Peyer's patch (tissue), 4 donors: ENCODE results near the gene FANCI. TPM values are rescaled to one million over a fixed set of nuclear protein-coding genes. Genes with fewer than 3 reads are reported as not detected.
"Not testable (repeated sequence)": the region's sequence is repeated elsewhere in the genome, so short reads cannot be mapped to it uniquely, and the experiment has no call there.

ENCODE experiments used
- DNase-seq, 3 donors: peaks; one replicate each; pipeline ENCODE4 v3.0.0-alpha.2; 2017 to 2019
- H3K27ac ChIP-seq, 4 donors: fragments of 200-600 bp; sonication (generic); one replicate each; pipeline ENCODE4 v1.5.1; 2016 to 2019
- H3K27me3 ChIP-seq, 2 donors: fragments of 200-600 bp; sonication (generic); one replicate each; pipeline ENCODE4 v1.5.1; 2019
- H3K36me3 ChIP-seq, 3 donors: fragments of 200-600 bp; sonication (generic); one replicate each; pipeline ENCODE4 v1.5.1; 2016 to 2019
- H3K4me1 ChIP-seq, 4 donors: fragments of 200-600 bp; sonication (generic); one replicate each; pipeline ENCODE4 v1.5.1; 2016 to 2019
- H3K4me3 ChIP-seq, 4 donors: fragments of 200-600 bp; sonication (generic); 1 replicate in 3 of 4; 2 replicates in 1 of 4; pipeline ENCODE4 v1.5.1; 2016 to 2019; ENCODE audit warnings: mild to moderate bottlenecking in 1 of 4
- H3K9me3 ChIP-seq, 4 donors: fragments of 200-600 bp; sonication (generic); one replicate each; pipeline ENCODE4 v1.5.1; 2016 to 2019; ENCODE audit warnings: mild to moderate bottlenecking in 1 of 4
- POLR2A ChIP-seq, 2 donors: fragments of 450-650 bp; IDR thresholded peaks; one replicate each; pipeline ENCODE4 v1.5.1; 2017; ENCODE audit warnings: antibody characterized with exemption in 2 of 2, mild to moderate bottlenecking in 2 of 2, moderate library complexity in 2 of 2
- total RNA-seq, 4 donors: library from RNA; depleted of rRNA; stranded (reverse); fragments of >200 nt; gene quantifications; one replicate each; pipeline ENCODE4 v1.1.0, GENCODE V29; 2016
- TF ChIP-seq, protein P1 (sequence below), 6 experiments: fragments of 450-650 bp in 4 of 6; fragments of 200-600 bp in 2 of 6; sonication (generic) in 1 of 6; IDR thresholded peaks; one replicate each; pipeline ENCODE4 v1.5.1; 2017 to 2019; ENCODE audit warnings: antibody characterized with exemption in 6 of 6, mild to moderate bottlenecking in 3 of 6, moderate library complexity in 1 of 6

Gene FANCI
- total RNA-seq, 4 donors from 2014 or later, result 5.6 to 75.9 (median 10.8) TPM

DNA sequence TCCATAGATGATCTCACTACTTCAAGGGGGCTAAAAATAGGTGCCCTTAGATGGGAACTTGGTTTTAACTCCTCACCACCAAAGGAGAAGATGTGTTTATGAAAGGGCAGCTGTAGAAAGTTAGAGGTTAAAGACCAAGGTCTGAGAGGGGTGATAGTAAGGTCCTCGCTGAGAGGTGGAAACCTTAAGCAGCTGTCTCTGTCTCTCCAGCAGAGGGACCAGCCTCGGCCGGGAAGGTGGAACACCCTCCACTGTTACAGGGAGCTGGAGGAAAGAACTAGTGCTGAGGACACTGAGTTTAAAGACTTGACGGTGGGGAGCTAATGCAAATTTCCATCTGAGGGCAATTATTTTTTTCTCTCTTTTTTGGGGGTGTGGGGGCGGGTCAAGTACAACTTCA, 13.5 kb upstream of the FANCI start:
- H3K9me3 ChIP-seq, result no peaks in the 10 kb centered on the region
- H3K27ac ChIP-seq, result no peak overlapping the region
- no peak for DNase-seq
- H3K4me1 ChIP-seq, result no peaks in the 10 kb centered on the region
- H3K36me3 ChIP-seq, result no peaks in the 10 kb centered on the region
- TF ChIP-seq, protein P1, sequence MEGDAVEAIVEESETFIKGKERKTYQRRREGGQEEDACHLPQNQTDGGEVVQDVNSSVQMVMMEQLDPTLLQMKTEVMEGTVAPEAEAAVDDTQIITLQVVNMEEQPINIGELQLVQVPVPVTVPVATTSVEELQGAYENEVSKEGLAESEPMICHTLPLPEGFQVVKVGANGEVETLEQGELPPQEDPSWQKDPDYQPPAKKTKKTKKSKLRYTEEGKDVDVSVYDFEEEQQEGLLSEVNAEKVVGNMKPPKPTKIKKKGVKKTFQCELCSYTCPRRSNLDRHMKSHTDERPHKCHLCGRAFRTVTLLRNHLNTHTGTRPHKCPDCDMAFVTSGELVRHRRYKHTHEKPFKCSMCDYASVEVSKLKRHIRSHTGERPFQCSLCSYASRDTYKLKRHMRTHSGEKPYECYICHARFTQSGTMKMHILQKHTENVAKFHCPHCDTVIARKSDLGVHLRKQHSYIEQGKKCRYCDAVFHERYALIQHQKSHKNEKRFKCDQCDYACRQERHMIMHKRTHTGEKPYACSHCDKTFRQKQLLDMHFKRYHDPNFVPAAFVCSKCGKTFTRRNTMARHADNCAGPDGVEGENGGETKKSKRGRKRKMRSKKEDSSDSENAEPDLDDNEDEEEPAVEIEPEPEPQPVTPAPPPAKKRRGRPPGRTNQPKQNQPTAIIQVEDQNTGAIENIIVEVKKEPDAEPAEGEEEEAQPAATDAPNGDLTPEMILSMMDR (IDR thresholded peaks at IDR 0.05), result no peak
- no peak for TF ChIP-seq POLR2A (IDR thresholded peaks at IDR 0.05)
- H3K4me3 ChIP-seq, result no peak overlapping the region
- no peaks in the 10 kb centered on the region for H3K27me3 ChIP-seq

DNA sequence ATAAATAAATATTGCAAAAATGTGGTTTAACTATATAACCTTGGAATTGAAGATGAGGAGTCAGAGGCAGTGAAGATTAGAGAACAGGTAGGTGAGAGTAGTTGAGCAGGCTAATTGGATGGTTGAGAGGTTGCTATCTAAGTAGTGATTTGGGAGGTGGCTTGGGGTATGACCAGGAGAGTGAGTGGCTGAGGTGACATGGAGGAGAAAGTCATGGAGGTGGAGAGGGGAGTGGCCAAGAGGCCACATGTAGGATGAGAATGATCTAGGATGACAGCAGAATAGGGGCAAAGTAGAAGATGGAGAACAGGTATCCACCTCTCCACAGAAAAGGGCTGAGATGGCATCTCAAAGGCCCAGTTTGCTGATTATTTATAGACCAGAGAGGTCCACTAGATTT, 11.9 kb upstream of the FANCI start:
- Histone ChIP-seq H3K4me1 (no peaks in the 10 kb centered on the region), H3K9me3 (no peaks in the 10 kb centered on the region), H3K36me3 (no peaks in the 10 kb centered on the region), H3K27ac (no peak overlapping the region), H3K27me3 (no peaks in the 10 kb centered on the region), H3K4me3 (no peak overlapping the region)
- DNase-seq, result no peak
- TF ChIP-seq, protein P1 (IDR thresholded peaks at IDR 0.05), result no peak
- TF ChIP-seq POLR2A (IDR thresholded peaks at IDR 0.05), result no peak

DNA sequence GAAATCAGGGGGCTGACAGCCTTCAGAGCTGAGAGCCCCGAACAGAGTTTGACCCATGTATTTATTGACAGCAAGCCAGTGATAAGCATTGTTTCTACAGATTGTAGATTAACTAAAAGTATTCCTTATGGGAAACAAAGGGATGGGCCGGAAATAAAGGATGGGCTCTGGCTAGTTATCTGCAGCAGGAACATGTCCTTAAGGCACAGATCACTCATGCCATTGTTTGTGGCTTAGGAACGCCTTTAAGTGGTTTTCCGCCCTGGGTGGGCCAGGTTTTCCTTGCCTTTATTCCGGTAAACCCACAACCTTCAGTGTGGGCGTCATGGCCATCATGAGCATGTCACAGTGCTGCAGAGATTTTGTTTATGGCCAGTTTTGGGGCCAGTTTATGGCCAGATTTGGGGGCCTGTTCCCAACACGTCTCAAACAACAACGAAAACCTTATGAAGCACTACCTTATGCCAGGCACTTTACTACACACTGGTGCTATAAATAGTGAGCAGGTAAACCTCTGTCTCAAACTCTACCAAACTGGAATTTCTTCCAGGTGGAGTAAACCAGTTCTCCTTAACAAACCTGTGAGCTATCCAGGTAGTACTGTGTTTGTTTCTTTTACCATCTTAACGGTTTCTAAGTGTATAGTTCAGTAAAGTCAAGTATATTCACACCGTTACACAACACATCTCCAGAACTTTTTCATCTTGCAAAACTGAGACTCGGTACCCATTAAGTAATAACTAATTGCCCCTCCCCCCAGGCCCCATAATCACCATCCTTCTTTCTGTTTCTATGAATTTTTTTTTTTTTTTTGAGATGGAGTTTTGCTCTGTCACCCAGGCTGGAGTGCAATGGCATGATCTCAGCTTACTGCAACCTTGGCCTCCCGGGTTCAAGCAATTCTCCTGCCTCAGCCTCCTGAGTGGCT, 3.6 kb upstream of the FANCI start:
- H3K9me3 ChIP-seq, result not testable (repeated sequence)

DNA sequence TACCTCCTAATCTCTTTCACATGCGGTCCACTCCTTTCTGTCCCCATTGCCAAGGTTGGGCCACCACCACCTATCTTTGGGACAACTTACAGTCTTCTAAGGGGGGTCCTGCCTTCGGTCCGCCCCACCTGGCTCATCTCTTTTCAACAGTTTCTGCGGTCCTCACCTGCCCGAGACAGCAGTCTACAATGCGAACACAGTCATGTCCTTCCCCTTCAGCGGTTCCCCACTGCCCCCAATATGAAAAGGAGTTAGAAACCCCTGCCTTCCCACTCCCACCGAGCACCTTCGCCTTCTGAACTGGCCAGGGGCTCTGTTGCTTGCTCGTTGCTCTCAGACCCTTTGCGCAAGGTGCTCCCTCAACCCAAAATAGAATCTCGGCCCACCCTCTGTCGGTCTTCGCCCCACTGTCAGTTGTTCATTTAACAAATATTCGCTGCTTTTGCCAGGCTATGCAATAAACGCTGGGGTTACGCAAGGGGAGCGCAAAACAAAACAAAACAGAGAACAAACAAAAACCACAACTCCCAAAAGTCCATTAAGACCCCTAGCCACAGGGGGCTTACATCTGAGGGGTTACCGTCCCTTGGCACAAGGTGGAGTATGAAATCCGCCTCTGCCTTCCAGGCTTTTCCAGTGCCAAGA, 611 bp upstream of the FANCI start:
- no peak for DNase-seq
- H3K27me3 ChIP-seq, result no peaks in the 10 kb centered on the region
- H3K9me3 ChIP-seq, result no peaks in the 10 kb centered on the region
- no peak for TF ChIP-seq POLR2A (IDR thresholded peaks at IDR 0.05)
- TF ChIP-seq, protein P1 (IDR thresholded peaks at IDR 0.05), result no peak
- H3K4me3 ChIP-seq, result peak overlapping the region; percentile 53 to 71 (median 64)
- H3K27ac ChIP-seq, result peak overlapping the region; percentile 16 to 58 (median 36)
- peaks cover 0 to 8% (median 7%) of the 10 kb centered on the region in 4 donors for H3K4me1 ChIP-seq
- H3K36me3 ChIP-seq, result no peaks in the 10 kb centered on the region

More for the DNA sequence above, 3.6 kb upstream of the FANCI start:
- H3K27me3 ChIP-seq, DNase-seq, H3K4me1 ChIP-seq, H3K4me3 ChIP-seq, H3K27ac ChIP-seq, H3K36me3 ChIP-seq: not testable (repeated sequence)

DNA sequence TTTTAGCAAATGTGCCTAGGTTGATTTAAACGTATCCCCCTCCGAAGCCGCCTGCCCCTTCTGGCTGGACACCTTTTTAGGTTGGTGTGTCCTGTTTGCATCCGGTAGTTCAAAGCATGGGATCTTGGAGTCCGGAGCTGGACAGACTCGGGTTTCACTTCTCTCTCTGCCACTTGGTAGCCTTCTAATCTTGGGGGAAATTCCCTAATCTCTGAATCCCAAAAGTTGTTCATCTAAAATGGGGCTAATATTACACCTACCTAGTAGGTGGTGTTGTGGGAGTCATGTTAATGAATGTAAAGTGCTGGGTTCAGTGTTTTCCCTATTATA, 760 bp downstream of the FANCI start:
- H3K27ac ChIP-seq, result peak overlapping the region in 1 of 4 donors; percentile 39
- DNase-seq, result no peak
- no peaks in the 10 kb centered on the region for H3K27me3 ChIP-seq
- H3K36me3 ChIP-seq, result no peaks in the 10 kb centered on the region
- peaks cover 0 to 8% (median 7%) of the 10 kb centered on the region in 4 donors for H3K4me1 ChIP-seq
- H3K4me3 ChIP-seq, result peak overlapping the region; percentile 53 to 71 (median 64)
- TF ChIP-seq POLR2A (IDR thresholded peaks at IDR 0.05), result no peak
- TF ChIP-seq, protein P1 (IDR thresholded peaks at IDR 0.05), result no peak
- no peaks in the 10 kb centered on the region for H3K9me3 ChIP-seq

DNA sequence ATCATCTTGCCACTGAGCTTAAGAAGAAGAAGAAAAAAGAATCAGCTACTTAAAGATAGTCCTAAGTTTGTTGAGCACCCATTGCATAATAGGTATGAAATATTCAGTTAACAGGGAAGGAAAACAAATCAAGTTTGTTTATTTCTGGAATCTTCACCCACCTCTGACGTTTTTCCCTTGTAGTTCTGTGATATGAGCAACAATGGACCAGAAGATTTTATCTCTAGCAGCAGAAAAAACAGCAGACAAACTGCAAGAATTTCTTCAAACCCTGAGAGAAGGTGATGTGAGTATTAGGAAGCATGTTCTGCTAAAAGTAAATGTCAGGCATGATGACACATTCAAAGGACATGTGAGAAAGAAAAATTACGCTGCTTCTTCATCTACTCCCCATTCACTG, 3.7 kb downstream of the FANCI start:
- H3K27ac ChIP-seq, result no peak overlapping the region
- no peak overlapping the region for H3K4me3 ChIP-seq
- H3K36me3 ChIP-seq, result no peaks in the 10 kb centered on the region
- no peaks in the 10 kb centered on the region for H3K27me3 ChIP-seq
- peaks cover 0 to 8% (median 7%) of the 10 kb centered on the region in 4 donors for H3K4me1 ChIP-seq
- DNase-seq, result no peak
- no peaks in the 10 kb centered on the region for H3K9me3 ChIP-seq
- TF ChIP-seq POLR2A (IDR thresholded peaks at IDR 0.05), result no peak
- TF ChIP-seq, protein P1 (IDR thresholded peaks at IDR 0.05), result no peak
